K562 (cell line): Measurements from ENCODE around the gene TBC1D2B. TPM values are rescaled to one million over a fixed set of nuclear protein-coding genes. Genes with fewer than 3 reads are reported as not detected.

Source experiments
- ATAC-seq: fragments of 200-7000 bp; cut with Tn5 transposase; 3 replicates; pipeline ENCODE4 v1.9.1; 2020; ENCODE audit warnings: moderate library complexity
- BruUV-seq: library from RNA; stranded (reverse); fragments of 400-500 nt; replicated peaks from 2 replicates; lab custom pipeline; 2021; lab: Mats Ljungman, UMichigan
- CTCF ChIA-PET: fragments of 300-600 bp; formaldehyde crosslinking; extraction: SDS; loops from one replicate; lab custom pipeline; 2021; ENCODE audit warnings: low intra/inter-chr PET ratio; lab: Yijun Ruan, JAX
- POLR2A ChIA-PET: fragments of 300-600, 350-650 bp; sonication (Branson Sonifier 250); formaldehyde crosslinking; extraction: SDS; loops from one replicate; lab custom pipeline; 2021; ENCODE audit warnings: antibody characterized with exemption, inconsistent platforms; lab: Yijun Ruan, JAX
- DNase-seq, 4 experiments: peaks; one replicate each; pipeline versions ENCODE4 v3.0.0 to v3.0.0-alpha.2; 2011 to 2018; ENCODE audit warnings: low spot score in 3 of 4, mixed read lengths in 3 of 4; ENCODE audit errors: extremely low read depth in 1 of 4
- FAIRE-seq: peaks from 2 replicates; lab custom pipeline; 2011; peaks lifted over from hg19 to GRCh38; lab: Jason Lieb, UNC
- H2AFZ ChIP-seq: 2 replicates; pipeline ENCODE4 v1.6.0; 2011; ENCODE audit warnings: low read depth, low read length, control low read depth, inconsistent platforms
- H3K27ac ChIP-seq: fragments of 200-600 bp; 3 replicates; pipeline ENCODE4 v1.8.0; 2011; ENCODE audit warnings: low read depth, mild to moderate bottlenecking, control low read depth, inconsistent platforms, low read length, moderate library complexity, mixed read lengths; ENCODE audit errors: extremely low read depth
- H3K27me3 ChIP-seq, 2 experiments: fragments of 300-600 bp in 1 of 2; 2 replicates in 1 of 2; 3 replicates in 1 of 2; pipeline versions ENCODE4 v1.6.0 to v1.8.0; 2011; ENCODE audit warnings: inconsistent platforms in 2 of 2, low read length in 2 of 2, mild to moderate bottlenecking in 1 of 2, mixed read lengths in 1 of 2, moderate library complexity in 1 of 2; ENCODE audit not compliant: control insufficient read depth in 2 of 2, insufficient read depth in 2 of 2
- H3K36me3 ChIP-seq: fragments of 300-600 bp; 3 replicates; pipeline ENCODE4 v1.8.0; 2011; ENCODE audit warnings: mild to moderate bottlenecking, low read length, inconsistent platforms; ENCODE audit not compliant: control insufficient read depth, insufficient read depth
- H3K4me1 ChIP-seq, 2 experiments: fragments of 200-600 bp in 1 of 2; replicated peaks in 1 of 2; 2 replicates in 1 of 2; 3 replicates in 1 of 2; pipeline versions ENCODE4 v1.5.1 to v1.8.0; 2011; ENCODE audit warnings: inconsistent platforms in 2 of 2, low read length in 2 of 2, mild to moderate bottlenecking in 1 of 2, mixed read lengths in 1 of 2, moderate library complexity in 1 of 2; ENCODE audit not compliant: control insufficient read depth in 2 of 2, insufficient read depth in 2 of 2
- H3K4me2 ChIP-seq: 2 replicates; pipeline ENCODE4 v1.6.1; 2011; ENCODE audit warnings: low read length, control low read depth, inconsistent platforms, mixed read lengths; ENCODE audit not compliant: insufficient read depth
- H3K4me3 ChIP-seq: fragments of 200-600 bp; sonication (generic), shearing (Covaris generic); 2 replicates; pipeline ENCODE4 v1.5.1; 2016; ENCODE audit warnings: control low read depth, inconsistent platforms
- H3K79me2 ChIP-seq: fragments of 200-600 bp; 3 replicates; pipeline ENCODE4 v1.8.0; 2011; ENCODE audit warnings: low read length, inconsistent platforms; ENCODE audit not compliant: control insufficient read depth, insufficient read depth
- H3K9ac ChIP-seq, 2 experiments: 2 replicates each; pipeline versions ENCODE4 v1.6.0 to v1.6.1; 2011; ENCODE audit warnings: low read depth in 2 of 2, low read length in 2 of 2, control low read depth in 1 of 2, inconsistent platforms in 1 of 2, mild to moderate bottlenecking in 1 of 2, mixed read lengths in 1 of 2; ENCODE audit not compliant: insufficient read depth in 1 of 2
- H3K9me1 ChIP-seq: one replicate; pipeline ENCODE4 v1.6.0; 2011; ENCODE audit warnings: inconsistent platforms, mild to moderate bottlenecking, low read length, moderate library complexity; ENCODE audit not compliant: control insufficient read depth, insufficient read depth
- H3K9me3 ChIP-seq: replicated peaks from 2 replicates; pipeline ENCODE4 v1.5.1; 2011; ENCODE audit warnings: low read depth, low read length, inconsistent platforms; ENCODE audit not compliant: control insufficient read depth, insufficient read depth
- H4K20me1 ChIP-seq: replicated peaks from 2 replicates; pipeline ENCODE4 v1.6.1; 2011; ENCODE audit warnings: low read length, inconsistent platforms, mixed read lengths; ENCODE audit not compliant: control insufficient read depth, insufficient read depth
- ARID1B ChIP-seq: fragments of 450-650 bp; IDR thresholded peaks from 2 replicates; pipeline ENCODE4 v1.6.1; 2016; ENCODE audit warnings: antibody characterized with exemption, mild to moderate bottlenecking, inconsistent platforms
- CBX2 ChIP-seq: fragments of 200-600 bp; sonication (generic); IDR thresholded peaks from one replicate; pipeline ENCODE4 v1.6.1; 2012; ENCODE audit warnings: mild to moderate bottlenecking, low read length, inconsistent platforms; ENCODE audit not compliant: insufficient read depth, poor library complexity, severe bottlenecking
- HDAC1 ChIP-seq, 2 experiments: fragments of 450-650 bp; IDR thresholded peaks; 2 replicates each; pipeline ENCODE4 v1.6.1; 2016 to 2017; ENCODE audit warnings: inconsistent platforms in 1 of 2, mild to moderate bottlenecking in 1 of 2, moderate library complexity in 1 of 2
- KLF6 ChIP-seq: fragments of 250-450 bp; sonication (Bioruptor Pico); IDR thresholded peaks from 2 replicates; pipeline ENCODE4 v1.4.0; 2020; ENCODE audit warnings: mild to moderate bottlenecking, moderate library complexity, borderline replicate concordance
- PCBP2 ChIP-seq: fragments of 200-400 bp; formaldehyde crosslinking; IDR thresholded peaks from 2 replicates; pipeline ENCODE4 v1.6.1; 2018; ENCODE audit warnings: low read length, low read depth, mild to moderate bottlenecking, moderate library complexity; ENCODE audit not compliant: poor library complexity, severe bottlenecking
- SMC3 ChIP-seq: conservative IDR thresholded peaks from 2 replicates; pipeline ENCODE4 v1.6.1; 2011; ENCODE audit warnings: low read depth, low read length, improper control_type of control experiment; ENCODE audit not compliant: insufficient read depth
- TEAD2 ChIP-seq: fragments of 450-650 bp; IDR thresholded peaks from 2 replicates; pipeline ENCODE4 v1.6.1; 2016; ENCODE audit warnings: missing genetic modification characterization, control low read depth, missing compliant biosample characterization
- ZNF140 ChIP-seq: fragments of 250-450 bp; sonication (Bioruptor Pico); IDR thresholded peaks from 2 replicates; pipeline ENCODE4 v1.8.0; 2021; ENCODE audit warnings: moderate library complexity, mild to moderate bottlenecking, inconsistent platforms
- ZNF165 ChIP-seq: fragments of 250-450 bp; sonication (Bioruptor Pico); IDR thresholded peaks from 2 replicates; pipeline ENCODE4 v1.4.0; 2020; ENCODE audit warnings: borderline replicate concordance
- ZNF57 ChIP-seq: fragments of 450-650 bp; formaldehyde crosslinking; IDR thresholded peaks from 2 replicates; pipeline ENCODE4 v1.4.0; 2020; ENCODE audit warnings: mild to moderate bottlenecking, moderate library complexity
- WGBS: fragments of 100-300 bp; shearing (Covaris generic); methylation state at CpG from one replicate; pipeline ENCODE4 v1.1.6; 2016; ENCODE audit warnings: low coverage, mixed read lengths; ENCODE audit not compliant: insufficient coverage; ENCODE audit errors: missing lambda C conversion rate; 5-methylcytosine and 5-hydroxymethylcytosine counted together
- in situ Hi-C: fragments of 300-500 bp; cut with MboI; formaldehyde crosslinking; loops from 4 replicates; pipeline ENCODE4 v1.15.0; 2018; ENCODE audit warnings: inconsistent platforms, mixed read lengths
- intact Hi-C: fragments of 100-400 bp; cut with micrococcal nuclease; formaldehyde crosslinking; loops from 2 replicates; pipeline ENCODE4 v1.14.2; 2022
- polyA plus RNA-seq, 8 experiments: library from polyadenylated mRNA; depleted of rRNA in 4 of 8; stranded (reverse) in 5 of 8; unstranded in 3 of 8; fragments of >200 nt; fragmentation: Nextera tagmentation in 2 of 8; fragmentation: Illumina TruSeq in 1 of 8; extraction: Ambion mirVana in 2 of 8; extraction: Trizol in 1 of 8; gene quantifications; 2 replicates each; pipeline versions ENCODE4 v1.2.1 to v1.2.3, GENCODE V29; 2011 to 2014; ENCODE audit warnings: inconsistent platforms in 1 of 8, missing spikeins in 1 of 8
- total RNA-seq, 7 experiments: library from RNA; depleted of rRNA in 6 of 7; stranded (reverse); fragments of >200 nt in 6 of 7; fragmentation: Illumina TruSeq in 2 of 7; extraction: Trizol in 2 of 7; gene quantifications; 2 replicates each; pipeline versions ENCODE4 v1.2.1 to v1.2.3, GENCODE V29; 2011 to 2021; ENCODE audit warnings: low replicate concordance in 1 of 7
- TF ChIP-seq, protein P1 (sequence below): fragments of 250-450 bp; sonication (Bioruptor Pico); IDR thresholded peaks from 2 replicates; pipeline ENCODE4 v1.8.0; 2022; ENCODE audit warnings: inconsistent platforms
- TF ChIP-seq, protein P2 (sequence below): fragments of 450-650 bp; formaldehyde crosslinking; IDR thresholded peaks from 2 replicates; pipeline ENCODE4 v1.4.0; 2022; ENCODE audit warnings: missing genetic modification characterization
- TF ChIP-seq, protein P3 (sequence below), 2 experiments: fragments of 450-650 bp; IDR thresholded peaks; 2 replicates each; pipeline ENCODE4 v1.6.1; 2018; ENCODE audit warnings: mild to moderate bottlenecking in 2 of 2, low read depth in 1 of 2; ENCODE audit not compliant: partially characterized antibody in 2 of 2
- TF ChIP-seq, protein P4 (sequence below): fragments of 250-450 bp; sonication (Bioruptor Pico); IDR thresholded peaks from 2 replicates; pipeline ENCODE4 v1.8.0; 2022; ENCODE audit warnings: inconsistent platforms, mild to moderate bottlenecking, moderate library complexity, borderline replicate concordance

The TBC1D2B gene
- total and polyA plus RNA-seq, 9 of the 15 experiments (the other 6 are each of a cell fraction or from before 2014, with no cell fraction given), result 0.15 to 16.3 (median 8.9) TPM

DNA sequence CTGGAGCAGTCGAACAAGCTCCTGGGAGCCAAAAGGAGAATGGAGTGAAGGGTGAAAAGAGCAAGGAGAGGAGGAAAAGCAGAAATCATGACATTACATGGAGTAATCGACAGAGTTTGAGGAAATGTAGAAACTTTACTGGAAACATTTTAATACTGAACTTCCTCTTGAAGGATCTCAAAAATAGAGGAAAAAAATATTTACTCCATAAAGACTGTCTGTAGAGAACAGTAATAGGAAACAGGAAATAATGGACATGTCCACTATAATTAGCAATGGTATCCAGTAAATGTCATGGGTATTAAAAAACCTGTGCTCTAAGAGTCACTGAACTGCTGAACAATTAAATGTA lies 53.0 kb downstream of the TBC1D2B start:
- no peaks in the 10 kb centered on the region for H3K4me1 ChIP-seq
- POLR2A ChIA-PET, result interaction anchor here (1.4 kb wide), 1 partner anchor 12 kb away, joined by 5 read pairs; no protein-coding TSS in a partner anchor
- WGBS, result 64% methylated on average over 2 of the region's 2 CpGs
- intact Hi-C loops, result no loop called here
- no peaks in the 10 kb centered on the region for H3K9me1 ChIP-seq
- no peaks in the 10 kb centered on the region for H3K9me3 ChIP-seq
- H2AFZ ChIP-seq, result no peak overlapping the region
- CTCF ChIA-PET, result no interaction called here
- TF ChIP-seq, protein P1, sequence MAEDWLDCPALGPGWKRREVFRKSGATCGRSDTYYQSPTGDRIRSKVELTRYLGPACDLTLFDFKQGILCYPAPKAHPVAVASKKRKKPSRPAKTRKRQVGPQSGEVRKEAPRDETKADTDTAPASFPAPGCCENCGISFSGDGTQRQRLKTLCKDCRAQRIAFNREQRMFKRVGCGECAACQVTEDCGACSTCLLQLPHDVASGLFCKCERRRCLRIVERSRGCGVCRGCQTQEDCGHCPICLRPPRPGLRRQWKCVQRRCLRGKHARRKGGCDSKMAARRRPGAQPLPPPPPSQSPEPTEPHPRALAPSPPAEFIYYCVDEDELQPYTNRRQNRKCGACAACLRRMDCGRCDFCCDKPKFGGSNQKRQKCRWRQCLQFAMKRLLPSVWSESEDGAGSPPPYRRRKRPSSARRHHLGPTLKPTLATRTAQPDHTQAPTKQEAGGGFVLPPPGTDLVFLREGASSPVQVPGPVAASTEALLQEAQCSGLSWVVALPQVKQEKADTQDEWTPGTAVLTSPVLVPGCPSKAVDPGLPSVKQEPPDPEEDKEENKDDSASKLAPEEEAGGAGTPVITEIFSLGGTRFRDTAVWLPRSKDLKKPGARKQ (CRISPR knock-in tag), result no peak
- TF ChIP-seq, protein P2, sequence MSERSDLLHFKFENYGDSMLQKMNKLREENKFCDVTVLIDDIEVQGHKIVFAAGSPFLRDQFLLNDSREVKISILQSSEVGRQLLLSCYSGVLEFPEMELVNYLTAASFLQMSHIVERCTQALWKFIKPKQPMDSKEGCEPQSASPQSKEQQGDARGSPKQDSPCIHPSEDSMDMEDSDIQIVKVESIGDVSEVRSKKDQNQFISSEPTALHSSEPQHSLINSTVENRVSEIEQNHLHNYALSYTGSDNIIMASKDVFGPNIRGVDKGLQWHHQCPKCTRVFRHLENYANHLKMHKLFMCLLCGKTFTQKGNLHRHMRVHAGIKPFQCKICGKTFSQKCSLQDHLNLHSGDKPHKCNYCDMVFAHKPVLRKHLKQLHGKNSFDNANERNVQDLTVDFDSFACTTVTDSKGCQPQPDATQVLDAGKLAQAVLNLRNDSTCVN (CRISPR knock-in tag), result no peak
- TF ChIP-seq PCBP2 (no peak), HDAC1 (IDR thresholded peaks at IDR 0.05) (no peak), ZNF57 (CRISPR knock-in tag) (no peak), KLF6 (CRISPR knock-in tag) (no peak), TEAD2 (tag) (no peak), ARID1B (no peak), SMC3 (no peak), ZNF165 (CRISPR knock-in tag) (no peak), ZNF140 (CRISPR knock-in tag) (no peak), CBX2 (no peak)
- TF ChIP-seq, protein P3, sequence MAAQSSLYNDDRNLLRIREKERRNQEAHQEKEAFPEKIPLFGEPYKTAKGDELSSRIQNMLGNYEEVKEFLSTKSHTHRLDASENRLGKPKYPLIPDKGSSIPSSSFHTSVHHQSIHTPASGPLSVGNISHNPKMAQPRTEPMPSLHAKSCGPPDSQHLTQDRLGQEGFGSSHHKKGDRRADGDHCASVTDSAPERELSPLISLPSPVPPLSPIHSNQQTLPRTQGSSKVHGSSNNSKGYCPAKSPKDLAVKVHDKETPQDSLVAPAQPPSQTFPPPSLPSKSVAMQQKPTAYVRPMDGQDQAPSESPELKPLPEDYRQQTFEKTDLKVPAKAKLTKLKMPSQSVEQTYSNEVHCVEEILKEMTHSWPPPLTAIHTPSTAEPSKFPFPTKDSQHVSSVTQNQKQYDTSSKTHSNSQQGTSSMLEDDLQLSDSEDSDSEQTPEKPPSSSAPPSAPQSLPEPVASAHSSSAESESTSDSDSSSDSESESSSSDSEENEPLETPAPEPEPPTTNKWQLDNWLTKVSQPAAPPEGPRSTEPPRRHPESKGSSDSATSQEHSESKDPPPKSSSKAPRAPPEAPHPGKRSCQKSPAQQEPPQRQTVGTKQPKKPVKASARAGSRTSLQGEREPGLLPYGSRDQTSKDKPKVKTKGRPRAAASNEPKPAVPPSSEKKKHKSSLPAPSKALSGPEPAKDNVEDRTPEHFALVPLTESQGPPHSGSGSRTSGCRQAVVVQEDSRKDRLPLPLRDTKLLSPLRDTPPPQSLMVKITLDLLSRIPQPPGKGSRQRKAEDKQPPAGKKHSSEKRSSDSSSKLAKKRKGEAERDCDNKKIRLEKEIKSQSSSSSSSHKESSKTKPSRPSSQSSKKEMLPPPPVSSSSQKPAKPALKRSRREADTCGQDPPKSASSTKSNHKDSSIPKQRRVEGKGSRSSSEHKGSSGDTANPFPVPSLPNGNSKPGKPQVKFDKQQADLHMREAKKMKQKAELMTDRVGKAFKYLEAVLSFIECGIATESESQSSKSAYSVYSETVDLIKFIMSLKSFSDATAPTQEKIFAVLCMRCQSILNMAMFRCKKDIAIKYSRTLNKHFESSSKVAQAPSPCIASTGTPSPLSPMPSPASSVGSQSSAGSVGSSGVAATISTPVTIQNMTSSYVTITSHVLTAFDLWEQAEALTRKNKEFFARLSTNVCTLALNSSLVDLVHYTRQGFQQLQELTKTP (IDR thresholded peaks at IDR 0.05; ENCODE audit: low read depth in 1 of 2, partially characterized antibody in 2 of 2), result no peak
- TF ChIP-seq, protein P4, sequence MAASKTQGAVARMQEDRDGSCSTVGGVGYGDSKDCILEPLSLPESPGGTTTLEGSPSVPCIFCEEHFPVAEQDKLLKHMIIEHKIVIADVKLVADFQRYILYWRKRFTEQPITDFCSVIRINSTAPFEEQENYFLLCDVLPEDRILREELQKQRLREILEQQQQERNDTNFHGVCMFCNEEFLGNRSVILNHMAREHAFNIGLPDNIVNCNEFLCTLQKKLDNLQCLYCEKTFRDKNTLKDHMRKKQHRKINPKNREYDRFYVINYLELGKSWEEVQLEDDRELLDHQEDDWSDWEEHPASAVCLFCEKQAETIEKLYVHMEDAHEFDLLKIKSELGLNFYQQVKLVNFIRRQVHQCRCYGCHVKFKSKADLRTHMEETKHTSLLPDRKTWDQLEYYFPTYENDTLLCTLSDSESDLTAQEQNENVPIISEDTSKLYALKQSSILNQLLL (CRISPR knock-in tag), result no peak
- H3K9ac ChIP-seq, result no peak overlapping the region
- H4K20me1 ChIP-seq, result no peaks in the 10 kb centered on the region; the same call in 1 of the 2 replicates
- no peak overlapping the region for H3K4me3 ChIP-seq
- no peaks in the 10 kb centered on the region for H3K27me3 ChIP-seq
- H3K4me2 ChIP-seq, result no peak overlapping the region
- DNase-seq, result no peak
- H3K36me3 ChIP-seq, result peaks cover 5% of the 10 kb centered on the region; the same call in 2 of the 3 replicates
- no peaks in the 10 kb centered on the region for H3K79me2 ChIP-seq
- BruUV-seq, result no TSS peak
- no peak for FAIRE-seq
- no peak for ATAC-seq
- in situ Hi-C loops, result no loop called here
- H3K27ac ChIP-seq, result no peak overlapping the region
